ENCODE results near the gene ZSCAN20.

Gene ZSCAN20

DNA sequence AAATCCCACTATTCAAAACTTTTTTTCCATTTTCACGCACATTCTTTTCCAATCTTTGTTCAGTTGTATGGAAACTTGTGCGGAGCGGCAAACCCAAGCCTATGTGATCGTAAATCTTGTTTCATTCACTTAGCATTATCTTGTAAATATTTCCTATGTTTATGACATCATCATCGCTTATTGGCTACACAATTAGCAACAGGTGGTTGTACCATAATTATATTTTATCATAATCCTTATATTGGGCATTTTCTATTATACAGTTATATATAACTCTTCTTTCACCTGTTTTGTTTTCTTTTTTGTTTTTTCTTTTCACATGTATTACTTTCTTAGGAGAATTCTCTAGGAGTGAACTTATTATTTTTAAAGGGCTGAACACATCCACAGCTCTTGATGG is 65.4 kb downstream of the ZSCAN20 start:
- Histone ChIP-seq H3K36me3 (ENCODE audit: insufficient read depth, low read length) (no peaks in the 10 kb centered on the region), H3K4me2 (ENCODE audit: insufficient read depth, low read length) (no peak overlapping the region), H3K27ac (ENCODE audit: low read length) (no peak overlapping the region), H3K79me2 (ENCODE audit: insufficient read depth, low read length) (no peaks in the 10 kb centered on the region), H3K9me3 (ENCODE audit: insufficient read depth, low read length, severe bottlenecking) (no peaks in the 10 kb centered on the region), H3K27me3 (ENCODE audit: insufficient read depth, low read length, poor library complexity) (no peaks in the 10 kb centered on the region), H2AFZ (ENCODE audit: low read depth, low read length) (no peak overlapping the region), H4K20me1 (ENCODE audit: insufficient read depth, low read length) (no peaks in the 10 kb centered on the region), H3K4me1 (ENCODE audit: insufficient read depth, low read length) (no peaks in the 10 kb centered on the region), H3K9ac (ENCODE audit: low read depth, low read length) (no peak overlapping the region), H3K4me3 (ENCODE audit: low read depth in 1 of 2, low read length in 2 of 2) (no peak overlapping the region)
- TF ChIP-seq EZH2 (IDR thresholded peaks at IDR 0.05; ENCODE audit: borderline replicate concordance, low read depth, low read length, severe bottlenecking), result no peak
- TF ChIP-seq, protein P1, sequence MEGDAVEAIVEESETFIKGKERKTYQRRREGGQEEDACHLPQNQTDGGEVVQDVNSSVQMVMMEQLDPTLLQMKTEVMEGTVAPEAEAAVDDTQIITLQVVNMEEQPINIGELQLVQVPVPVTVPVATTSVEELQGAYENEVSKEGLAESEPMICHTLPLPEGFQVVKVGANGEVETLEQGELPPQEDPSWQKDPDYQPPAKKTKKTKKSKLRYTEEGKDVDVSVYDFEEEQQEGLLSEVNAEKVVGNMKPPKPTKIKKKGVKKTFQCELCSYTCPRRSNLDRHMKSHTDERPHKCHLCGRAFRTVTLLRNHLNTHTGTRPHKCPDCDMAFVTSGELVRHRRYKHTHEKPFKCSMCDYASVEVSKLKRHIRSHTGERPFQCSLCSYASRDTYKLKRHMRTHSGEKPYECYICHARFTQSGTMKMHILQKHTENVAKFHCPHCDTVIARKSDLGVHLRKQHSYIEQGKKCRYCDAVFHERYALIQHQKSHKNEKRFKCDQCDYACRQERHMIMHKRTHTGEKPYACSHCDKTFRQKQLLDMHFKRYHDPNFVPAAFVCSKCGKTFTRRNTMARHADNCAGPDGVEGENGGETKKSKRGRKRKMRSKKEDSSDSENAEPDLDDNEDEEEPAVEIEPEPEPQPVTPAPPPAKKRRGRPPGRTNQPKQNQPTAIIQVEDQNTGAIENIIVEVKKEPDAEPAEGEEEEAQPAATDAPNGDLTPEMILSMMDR (IDR thresholded peaks at IDR 0.05; ENCODE audit: borderline replicate concordance, extremely low read depth, low read length, poor library complexity, severe bottlenecking), result no peak
- DNase-seq (no peak), ATAC-seq (ENCODE audit: insufficient read depth, low read depth) (no peak)

DNA sequence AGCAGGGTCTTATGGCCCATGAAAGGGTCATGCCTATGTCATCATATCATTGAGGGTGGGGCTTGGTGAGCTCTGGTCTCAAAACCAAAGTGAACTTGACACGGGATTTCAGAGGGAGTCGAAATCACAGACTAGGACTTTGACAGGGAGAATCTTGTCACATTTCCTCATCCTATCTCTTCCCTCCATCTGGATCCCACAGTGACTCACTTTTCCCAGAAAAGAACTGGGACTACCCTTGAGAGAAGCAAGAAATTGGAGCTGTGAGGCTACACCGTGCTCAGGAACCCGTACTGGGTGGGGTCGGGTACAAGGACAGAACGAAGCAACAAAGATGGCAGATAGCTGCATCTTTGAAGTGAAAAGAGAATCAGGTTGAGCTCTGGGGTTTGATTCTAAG is 69.5 kb downstream of the ZSCAN20 start:
- no peaks in the 10 kb centered on the region for H3K79me2 ChIP-seq (ENCODE audit: insufficient read depth, low read length)
- H3K9ac ChIP-seq (ENCODE audit: low read depth, low read length), result no peak overlapping the region
- H3K4me1 ChIP-seq (ENCODE audit: insufficient read depth, low read length), result no peaks in the 10 kb centered on the region
- no peak overlapping the region for H3K27ac ChIP-seq (ENCODE audit: low read length)
- H4K20me1 ChIP-seq (ENCODE audit: insufficient read depth, low read length), result no peaks in the 10 kb centered on the region
- TF ChIP-seq, protein P1 (IDR thresholded peaks at IDR 0.05; ENCODE audit: borderline replicate concordance, extremely low read depth, low read length, poor library complexity, severe bottlenecking), result no peak
- TF ChIP-seq EZH2 (IDR thresholded peaks at IDR 0.05; ENCODE audit: borderline replicate concordance, low read depth, low read length, severe bottlenecking), result no peak
- ATAC-seq (ENCODE audit: insufficient read depth, low read depth) (no peak), DNase-seq (no peak)
- no peaks in the 10 kb centered on the region for H3K27me3 ChIP-seq (ENCODE audit: insufficient read depth, low read length, poor library complexity)
- H3K36me3 ChIP-seq (ENCODE audit: insufficient read depth, low read length), result no peaks in the 10 kb centered on the region
- H2AFZ ChIP-seq (ENCODE audit: low read depth, low read length), result no peak overlapping the region
- H3K9me3 ChIP-seq (ENCODE audit: insufficient read depth, low read length, severe bottlenecking), result no peaks in the 10 kb centered on the region
- no peak overlapping the region for H3K4me3 ChIP-seq (ENCODE audit: low read depth in 1 of 2, low read length in 2 of 2)
- H3K4me2 ChIP-seq (ENCODE audit: insufficient read depth, low read length), result no peak overlapping the region

Measured in DND-41 (cell line).